ENCODE measurements around the gene MGMT.
A peak's percentile ranks its signal among the peaks of the same experiment; 100 is the strongest.

The MGMT gene

DNA sequence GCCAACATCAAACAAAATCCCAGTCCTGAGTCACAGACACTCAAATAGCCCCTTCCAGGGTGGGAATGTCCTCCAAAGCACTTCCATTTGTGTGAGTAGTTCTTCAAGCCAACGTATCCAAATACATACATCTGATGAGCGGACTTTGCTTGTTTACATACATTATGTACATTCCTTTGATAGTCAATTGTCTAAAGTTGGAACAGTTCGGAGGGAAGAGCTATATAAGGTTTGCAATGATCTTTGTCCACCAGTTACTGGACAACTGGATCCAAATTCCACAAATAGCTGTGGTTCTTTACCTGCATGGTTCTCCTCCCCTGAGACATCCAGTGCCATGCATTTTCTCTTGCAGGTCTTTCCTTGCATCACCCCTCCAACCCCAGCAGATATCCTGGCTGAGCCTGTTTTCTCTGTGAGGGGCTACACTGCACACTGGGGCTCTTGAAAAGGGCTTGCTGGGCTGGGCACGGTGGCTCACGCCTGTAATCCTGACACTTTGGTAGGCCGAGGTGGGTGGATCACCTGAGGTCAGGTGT is 4.7 kb upstream of the MGMT start:
- Histone ChIP-seq H3K27ac (ENCODE audit: low read length) (no peak overlapping the region), H3K4me2 (ENCODE audit: low read depth, low read length) (no peak overlapping the region), H4K20me1 (ENCODE audit: insufficient read depth, low read length) (no peaks in the 10 kb centered on the region), H3K9me3 (replicated peaks; ENCODE audit: insufficient read depth, low read length) (no peaks in the 10 kb centered on the region), H3F3A (ENCODE audit: insufficient read depth, low read length) (no peaks in the 10 kb centered on the region), H3K79me2 (ENCODE audit: low read length) (no peaks in the 10 kb centered on the region), H3K4me1 (ENCODE audit: low read length) (0 out of 2 replicates have a peak, but pooled peaks cover 5% of the 10 kb centered on the region), H3K36me3 (replicated peaks; ENCODE audit: insufficient read depth, low read length) (no peaks in the 10 kb centered on the region), H3K4me3 (ENCODE audit: low read length) (no peak overlapping the region), H3K27me3 (replicated peaks; ENCODE audit: insufficient read depth, low read length) (no peaks in the 10 kb centered on the region), H3K9ac (ENCODE audit: low read length) (no peak overlapping the region), H2AFZ (ENCODE audit: low read length) (no peak overlapping the region), H3K9me2 (replicated peaks; ENCODE audit: insufficient read depth, low read length) (no peaks in the 10 kb centered on the region)
- no peak for DNase-seq
- TF ChIP-seq EZH2 (optimal IDR thresholded peaks at IDR 0.05; ENCODE audit: low read depth, low read length), result no peak
- no peak for TF ChIP-seq EZH2phosphoT487 (IDR thresholded peaks at IDR 0.05; ENCODE audit: low read length)
- TF ChIP-seq, protein P1, sequence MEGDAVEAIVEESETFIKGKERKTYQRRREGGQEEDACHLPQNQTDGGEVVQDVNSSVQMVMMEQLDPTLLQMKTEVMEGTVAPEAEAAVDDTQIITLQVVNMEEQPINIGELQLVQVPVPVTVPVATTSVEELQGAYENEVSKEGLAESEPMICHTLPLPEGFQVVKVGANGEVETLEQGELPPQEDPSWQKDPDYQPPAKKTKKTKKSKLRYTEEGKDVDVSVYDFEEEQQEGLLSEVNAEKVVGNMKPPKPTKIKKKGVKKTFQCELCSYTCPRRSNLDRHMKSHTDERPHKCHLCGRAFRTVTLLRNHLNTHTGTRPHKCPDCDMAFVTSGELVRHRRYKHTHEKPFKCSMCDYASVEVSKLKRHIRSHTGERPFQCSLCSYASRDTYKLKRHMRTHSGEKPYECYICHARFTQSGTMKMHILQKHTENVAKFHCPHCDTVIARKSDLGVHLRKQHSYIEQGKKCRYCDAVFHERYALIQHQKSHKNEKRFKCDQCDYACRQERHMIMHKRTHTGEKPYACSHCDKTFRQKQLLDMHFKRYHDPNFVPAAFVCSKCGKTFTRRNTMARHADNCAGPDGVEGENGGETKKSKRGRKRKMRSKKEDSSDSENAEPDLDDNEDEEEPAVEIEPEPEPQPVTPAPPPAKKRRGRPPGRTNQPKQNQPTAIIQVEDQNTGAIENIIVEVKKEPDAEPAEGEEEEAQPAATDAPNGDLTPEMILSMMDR (IDR thresholded peaks at IDR 0.05; ENCODE audit: low read length), result no peak

DNA sequence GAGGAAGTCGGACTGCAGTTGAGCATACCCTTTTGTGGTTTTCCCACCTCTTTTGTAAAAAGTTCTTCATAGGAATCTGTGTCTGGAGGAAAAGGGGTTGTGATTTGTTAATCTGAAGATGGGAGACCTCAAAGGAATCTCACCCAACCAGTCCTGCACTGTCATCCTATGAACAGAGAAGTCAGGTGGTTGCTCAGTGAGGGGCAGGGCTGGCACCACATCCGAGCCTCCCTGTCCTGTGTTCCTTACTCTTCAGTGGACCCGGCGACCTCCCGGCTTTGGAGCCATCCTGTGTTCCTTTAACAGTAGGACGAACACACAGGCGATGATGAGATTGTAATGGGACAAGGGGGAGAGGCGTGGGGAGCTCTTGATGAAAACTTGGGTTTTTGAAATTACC is 2.8 kb upstream of the MGMT start:
- H2AFZ ChIP-seq (ENCODE audit: low read length), result no peak overlapping the region
- no peaks in the 10 kb centered on the region for H3K27me3 ChIP-seq (replicated peaks; ENCODE audit: insufficient read depth, low read length)
- no peak overlapping the region for H3K4me2 ChIP-seq (ENCODE audit: low read depth, low read length)
- no peak overlapping the region for H3K27ac ChIP-seq (ENCODE audit: low read length)
- H3K9ac ChIP-seq (ENCODE audit: low read length), result no peak overlapping the region
- H3K4me1 ChIP-seq (ENCODE audit: low read length), result 0 out of 2 replicates have a peak, but pooled peaks cover 5% of the 10 kb centered on the region
- no peaks in the 10 kb centered on the region for H3K36me3 ChIP-seq (replicated peaks; ENCODE audit: insufficient read depth, low read length)
- no peaks in the 10 kb centered on the region for H4K20me1 ChIP-seq (ENCODE audit: insufficient read depth, low read length)
- no peaks in the 10 kb centered on the region for H3K9me2 ChIP-seq (replicated peaks; ENCODE audit: insufficient read depth, low read length)
- DNase-seq, result no peak
- H3F3A ChIP-seq (ENCODE audit: insufficient read depth, low read length), result no peaks in the 10 kb centered on the region
- no peak overlapping the region for H3K4me3 ChIP-seq (ENCODE audit: low read length)
- H3K79me2 ChIP-seq (ENCODE audit: low read length), result no peaks in the 10 kb centered on the region
- H3K9me3 ChIP-seq (replicated peaks; ENCODE audit: insufficient read depth, low read length), result no peaks in the 10 kb centered on the region
- TF ChIP-seq EZH2 (optimal IDR thresholded peaks at IDR 0.05; ENCODE audit: low read depth, low read length) (no peak), EZH2phosphoT487 (IDR thresholded peaks at IDR 0.05; ENCODE audit: low read length) (no peak)
- TF ChIP-seq, protein P1 (IDR thresholded peaks at IDR 0.05; ENCODE audit: low read length), result no peak

DNA sequence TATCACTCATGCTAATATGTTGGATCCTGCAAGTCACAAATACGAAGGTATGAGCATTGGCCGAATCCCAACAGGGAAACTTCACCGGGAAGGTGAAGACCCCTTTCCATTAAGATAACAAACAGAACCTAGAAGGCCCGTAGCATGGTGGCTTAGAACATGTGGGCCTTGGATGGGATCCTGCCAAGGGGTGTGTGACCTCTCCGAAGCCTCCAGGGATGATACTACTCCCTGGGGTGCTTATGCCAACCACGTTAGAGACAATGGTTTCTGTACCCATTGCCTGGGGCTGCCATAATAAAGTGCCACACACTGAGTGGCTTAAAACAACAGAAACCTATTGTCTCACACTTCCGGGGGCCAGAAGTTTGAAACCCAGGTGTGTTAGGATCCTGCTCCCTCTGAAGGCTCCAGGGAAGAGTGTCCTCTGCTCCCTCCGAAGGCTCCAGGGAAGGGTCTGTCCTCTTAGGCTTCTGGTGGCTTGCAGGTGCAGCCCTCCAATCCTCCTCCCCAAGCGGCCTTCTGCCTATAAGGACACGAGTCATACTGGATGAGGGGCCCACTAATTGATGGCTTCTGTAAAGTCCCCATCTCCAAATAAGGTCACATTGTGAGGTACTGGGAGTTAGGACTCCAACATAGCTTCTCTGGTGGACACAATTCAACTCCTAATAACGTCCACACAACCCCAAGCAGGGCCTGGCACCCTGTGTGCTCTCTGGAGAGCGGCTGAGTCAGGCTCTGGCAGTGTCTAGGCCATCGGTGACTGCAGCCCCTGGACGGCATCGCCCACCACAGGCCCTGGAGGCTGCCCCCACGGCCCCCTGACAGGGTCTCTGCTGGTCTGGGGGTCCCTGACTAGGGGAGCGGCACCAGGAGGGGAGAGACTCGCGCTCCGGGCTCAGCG is 992 bp upstream of the MGMT start:
- Histone ChIP-seq H3K4me3 (ENCODE audit: low read length) (peak overlapping the region; percentile 64), H3K79me2 (ENCODE audit: low read length) (no peaks in the 10 kb centered on the region), H3F3A (ENCODE audit: insufficient read depth, low read length) (no peaks in the 10 kb centered on the region), H4K20me1 (ENCODE audit: insufficient read depth, low read length) (no peaks in the 10 kb centered on the region), H3K9ac (ENCODE audit: low read length) (peak overlapping the region; percentile 54; the same call in 1 of the 2 replicates), H3K4me2 (ENCODE audit: low read depth, low read length) (peak overlapping the region; percentile 80; the same call in 1 of the 2 replicates), H3K36me3 (replicated peaks; ENCODE audit: insufficient read depth, low read length) (no peaks in the 10 kb centered on the region), H3K27me3 (replicated peaks; ENCODE audit: insufficient read depth, low read length) (no peaks in the 10 kb centered on the region), H3K9me3 (replicated peaks; ENCODE audit: insufficient read depth, low read length) (no peaks in the 10 kb centered on the region), H3K9me2 (replicated peaks; ENCODE audit: insufficient read depth, low read length) (no peaks in the 10 kb centered on the region), H3K27ac (ENCODE audit: low read length) (no peak overlapping the region), H2AFZ (ENCODE audit: low read length) (peak overlapping the region; percentile 93), H3K4me1 (ENCODE audit: low read length) (0 out of 2 replicates have a peak, but pooled peaks cover 5% of the 10 kb centered on the region)
- no peak for TF ChIP-seq EZH2 (optimal IDR thresholded peaks at IDR 0.05; ENCODE audit: low read depth, low read length)
- TF ChIP-seq, protein P1 (IDR thresholded peaks at IDR 0.05; ENCODE audit: low read length), result no peak
- TF ChIP-seq EZH2phosphoT487 (IDR thresholded peaks at IDR 0.05; ENCODE audit: low read length), result no peak
- no peak for DNase-seq
